AG04449 (cell line): ENCODE measurements around the gene PPP2R5C.

Source experiments
- CTCF ChIA-PET: fragments of 350-600 bp; formaldehyde crosslinking; extraction: SDS; loops from one replicate; lab custom pipeline; 2021; ENCODE audit warnings: antibody characterized with exemption; lab: Yijun Ruan, JAX
- POLR2A ChIA-PET: fragments of 400-600, 350-600 bp; formaldehyde crosslinking; extraction: SDS; loops from one replicate; lab custom pipeline; 2020; ENCODE audit warnings: antibody characterized with exemption, inconsistent platforms; lab: Yijun Ruan, JAX
- DNase-seq: peaks from one replicate; pipeline ENCODE4 v3.0.0-alpha.2; 2010; ENCODE audit warnings: low read depth, low spot score
- H3K4me3 ChIP-seq: 2 replicates; pipeline ENCODE4 v1.5.1; 2011; ENCODE audit warnings: low read depth, mild to moderate bottlenecking, control low read depth, low read length
- CTCF ChIP-seq: IDR thresholded peaks from one replicate; pipeline ENCODE4 v1.5.1; 2011; ENCODE audit warnings: mild to moderate bottlenecking, moderate library complexity, low read length, control low read depth, inconsistent platforms; ENCODE audit not compliant: insufficient read depth; ENCODE audit errors: missing control alignments

The PPP2R5C gene

GRCh38 chr14:101961746-101962502, 200.4 kb downstream of the PPP2R5C start:
- no peak overlapping the region for H3K4me3 ChIP-seq
- TF ChIP-seq CTCF, result no peak
- ChIA-PET CTCF (interaction anchor here (0.6 to 6.7 kb wide), 53 partner anchors 11 to 556 kb away, joined by 3 to 119 read pairs (median 4); partner anchors contain the start of gene WDR20), POLR2A (no interaction called here)
- no peak for DNase-seq

- H3K4me3 ChIP-seq, result no peak overlapping the region
- POLR2A ChIA-PET, result no interaction called here
- TF ChIP-seq CTCF, result no peak
- CTCF ChIA-PET, result interaction anchor here (1.1 to 6.7 kb wide), 16 partner anchors 11 to 556 kb away, joined by 3 to 119 read pairs (median 11); no protein-coding TSS in a partner anchor
- peak; percentile 55 for DNase-seq
Measured at GRCh38 chr14:101962503-101962874, 201.0 kb downstream of the PPP2R5C start.

GRCh38 chr14:101963052-101963451, 201.5 kb downstream of the PPP2R5C start:
- H3K4me3 ChIP-seq, result no peak overlapping the region
- ChIA-PET CTCF (interaction anchor here (0.7 to 6.7 kb wide), 10 partner anchors 13 to 352 kb away, joined by 3 to 119 read pairs (median 14); no protein-coding TSS in a partner anchor), POLR2A (no interaction called here)
- no peak for TF ChIP-seq CTCF
- no peak for DNase-seq

GRCh38 chr14:101963656-101964296, 202.3 kb downstream of the PPP2R5C start:
- CTCF ChIA-PET, result interaction anchor here (0.7 to 6.7 kb wide), 10 partner anchors 13 to 353 kb away, joined by 3 to 119 read pairs (median 7); no protein-coding TSS in a partner anchor
- TF ChIP-seq CTCF, result no peak
- POLR2A ChIA-PET, result no interaction called here
- DNase-seq, result no peak
- peak overlapping the region; percentile 32; the same call in 1 of the 2 replicates for H3K4me3 ChIP-seq

GRCh38 chr14:101964297-101965180, 203.0 kb downstream of the PPP2R5C start, which contains the start of gene DYNC1H1:
Gene DYNC1H1 (plus strand): TSS chr14:101964573. CDS start chr14:101964692, 119 bp downstream.
- POLR2A ChIA-PET, result no interaction called here
- no peak for DNase-seq
- H3K4me3 ChIP-seq, result peak within 1 kb of the TSS; percentile 94
- TF ChIP-seq CTCF, result no peak
- CTCF ChIA-PET, result interaction anchor here (0.9 to 6.7 kb wide), 4 partner anchors 71 to 352 kb away, joined by 3 to 119 read pairs (median 3); no protein-coding TSS in a partner anchor
